Measurements from ENCODE around the gene ALOX5AP.

Gene ALOX5AP

GRCh38 chr13:30735025-30735871, at the start of gene ALOX5AP:
Gene ALOX5AP (plus strand): TSS chr13:30735543. CDS start chr13:30735606, 63 bp downstream.
- DNase-seq, result no peak

- no peak for DNase-seq
Observed at GRCh38 chr13:30685987-30686386, 49.4 kb upstream of the ALOX5AP start.

GRCh38 chr13:30687601-30688000, 47.7 kb upstream of the ALOX5AP start:
- DNase-seq, result no peak

- no peak for DNase-seq
Observed at GRCh38 chr13:30689752-30690151, 45.6 kb upstream of the ALOX5AP start.

GRCh38 chr13:30690282-30691188, 44.8 kb upstream of the ALOX5AP start:
- DNase-seq, result no peak

GRCh38 chr13:30692113-30692512, 43.2 kb upstream of the ALOX5AP start:
- no peak for DNase-seq

- DNase-seq, result no peak
Observed at GRCh38 chr13:30696278-30697176, 38.8 kb upstream of the ALOX5AP start.

- no peak for DNase-seq
Observed at GRCh38 chr13:30697177-30697953, 38.0 kb upstream of the ALOX5AP start.

GRCh38 chr13:30697996-30698401, 37.3 kb upstream of the ALOX5AP start:
- DNase-seq, result no peak

- DNase-seq, result no peak
Observed at GRCh38 chr13:30698488-30699005, 36.8 kb upstream of the ALOX5AP start.

- no peak for DNase-seq
Observed at GRCh38 chr13:30700364-30700763, 35.0 kb upstream of the ALOX5AP start.

GRCh38 chr13:30702006-30702405, 33.3 kb upstream of the ALOX5AP start:
- DNase-seq, result no peak

- DNase-seq, result no peak
Observed at GRCh38 chr13:30704596-30704995, 30.7 kb upstream of the ALOX5AP start.

GRCh38 chr13:30705680-30706079, 29.7 kb upstream of the ALOX5AP start:
- no peak for DNase-seq

GRCh38 chr13:30708541-30708940, 26.8 kb upstream of the ALOX5AP start:
- no peak for DNase-seq

- no peak for DNase-seq
Observed at GRCh38 chr13:30710442-30710841, 24.9 kb upstream of the ALOX5AP start.

- no peak for DNase-seq
Observed at GRCh38 chr13:30711375-30711774, 24.0 kb upstream of the ALOX5AP start.

GRCh38 chr13:30711837-30712236, 23.5 kb upstream of the ALOX5AP start:
- no peak for DNase-seq

GRCh38 chr13:30712536-30713532, 22.5 kb upstream of the ALOX5AP start:
- no peak for DNase-seq

- DNase-seq, result no peak
Observed at GRCh38 chr13:30714629-30715371, 20.5 kb upstream of the ALOX5AP start.

All from NCI-H1105 treated with DMSO at 0.1 percent for 48 hours (cell line).